Measurements from ENCODE around the gene TGM3.

DNA sequence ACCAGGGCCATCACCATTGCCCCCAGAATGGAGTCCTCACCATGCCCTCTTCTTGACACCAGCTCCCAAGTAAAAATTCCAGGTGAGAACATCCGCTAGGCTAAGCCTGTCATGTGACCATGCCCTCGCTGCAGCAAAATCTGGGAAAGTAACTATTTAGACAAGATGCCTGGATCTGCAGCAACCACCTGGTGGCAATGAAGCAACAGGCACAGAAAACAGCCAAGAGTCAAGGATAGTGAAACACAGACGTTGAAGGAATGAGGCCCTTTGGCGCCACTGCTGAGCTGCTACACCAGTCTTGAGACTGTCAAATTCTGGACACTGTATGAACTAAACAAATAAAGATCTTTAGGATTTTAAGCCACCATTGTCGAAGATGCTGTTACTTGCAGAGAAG, 54.8 kb downstream of the TGM3 start:
- no peak for TF ChIP-seq POLR2AphosphoS5 (IDR thresholded peaks at IDR 0.05; ENCODE audit: borderline replicate concordance, low read depth, low read length)
- no peak for TF ChIP-seq EZH2 (IDR thresholded peaks at IDR 0.05)
